ENCODE measurements around the gene ADM5.

Gene ADM5

GRCh38 chr19:49658566-49659442 is 30.6 kb upstream of the ADM5 start:
- no peak for DNase-seq

DNA sequence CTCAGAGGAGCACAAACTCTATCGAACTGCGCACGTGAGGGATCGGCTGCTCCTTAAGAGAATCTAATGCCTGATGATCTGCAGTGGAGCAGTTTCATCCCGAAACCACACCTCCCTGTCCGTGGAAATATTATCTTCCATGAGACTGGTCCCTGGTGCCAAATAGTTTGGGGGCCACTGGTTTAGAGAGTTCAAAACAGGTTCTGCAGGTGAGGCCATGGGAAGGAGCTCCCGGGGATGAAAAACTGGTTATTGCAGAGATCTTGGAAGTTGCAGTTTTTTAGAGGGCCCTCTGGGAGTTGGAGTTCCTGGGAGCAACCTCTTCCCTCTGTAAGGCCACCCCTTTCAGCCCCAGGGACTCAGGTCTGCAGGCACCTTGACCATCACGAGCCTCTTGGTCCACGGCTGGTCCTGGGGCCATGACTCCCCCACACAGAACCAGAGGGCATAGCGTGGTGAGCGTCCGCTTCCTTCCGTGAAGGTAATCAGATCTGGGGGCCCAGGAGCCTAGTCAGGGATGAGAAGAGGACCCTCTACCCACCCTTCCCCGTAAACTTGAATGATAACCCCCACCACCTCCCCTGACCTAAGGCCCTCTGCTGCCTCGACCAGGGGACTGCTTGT is 28.9 kb upstream of the ADM5 start:
- DNase-seq: no peak

DNA sequence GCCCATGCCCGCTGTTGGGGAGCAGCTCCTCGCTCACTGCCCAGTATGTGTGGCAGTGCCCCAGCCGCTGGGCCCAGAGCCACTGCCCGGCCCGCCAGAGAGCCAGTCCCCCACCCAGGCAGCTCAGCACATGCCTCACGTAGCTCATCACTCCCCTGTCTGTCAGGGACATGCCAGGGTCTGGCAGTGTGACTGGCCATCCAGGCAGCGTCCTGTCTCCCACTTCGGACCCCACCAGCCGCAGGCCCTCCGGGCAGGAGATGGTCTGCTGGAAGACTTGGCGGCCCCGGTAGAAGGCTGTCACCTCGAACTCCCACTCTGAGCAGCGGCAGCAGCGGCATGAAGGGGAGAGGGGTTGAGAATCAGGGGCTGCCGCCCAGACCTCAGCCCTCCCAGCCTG is 27.4 kb upstream of the ADM5 start:
- no peak for DNase-seq

- no peak for DNase-seq
Measured at GRCh38 chr19:49663224-49663623, 26.2 kb upstream of the ADM5 start.

DNA sequence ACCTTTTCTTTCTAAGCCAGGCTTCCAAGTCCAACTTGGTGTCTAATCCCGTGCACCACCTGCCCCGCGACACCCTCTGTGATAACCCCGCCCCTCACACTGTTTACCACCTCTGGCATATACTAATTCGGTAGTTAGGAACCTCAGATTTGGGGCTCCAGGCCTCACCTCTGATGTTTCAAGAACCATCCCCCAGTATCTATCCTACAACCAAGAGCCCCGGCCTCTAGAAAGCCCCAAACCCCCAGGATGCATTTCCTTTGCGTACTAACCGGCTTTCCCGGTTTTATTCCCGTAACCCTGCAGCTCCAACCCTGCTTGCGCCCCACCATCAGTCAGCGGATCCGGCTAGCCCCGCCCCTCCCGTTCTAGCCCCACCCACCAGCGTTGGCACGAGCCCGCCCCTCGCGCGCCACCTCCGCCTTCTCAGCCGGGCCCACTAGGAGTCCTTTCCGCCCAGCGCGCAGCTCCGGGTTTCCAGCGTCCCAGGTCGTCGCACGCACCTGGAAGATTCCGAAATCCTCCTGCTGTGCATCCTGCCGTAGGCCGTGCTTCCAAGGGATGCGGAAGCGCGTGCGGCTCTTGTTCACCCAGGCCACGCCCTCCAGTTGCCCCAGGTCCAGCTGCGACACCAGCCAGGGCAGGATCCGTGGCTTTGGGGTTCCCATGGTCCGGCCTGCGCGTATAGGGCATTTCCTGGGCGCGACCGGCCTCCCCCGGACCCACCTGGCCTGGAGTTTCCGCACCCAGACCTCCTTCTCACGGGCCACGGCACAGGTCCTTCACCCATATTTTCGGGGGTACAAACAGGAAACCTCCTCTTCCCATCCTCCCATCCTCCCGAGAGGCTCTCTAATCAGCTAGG is 25.0 kb upstream of the ADM5 start:
- peak; percentile 93 for DNase-seq

- DNase-seq: no peak
Measured at GRCh38 chr19:49665036-49665350, 24.4 kb upstream of the ADM5 start.

DNA sequence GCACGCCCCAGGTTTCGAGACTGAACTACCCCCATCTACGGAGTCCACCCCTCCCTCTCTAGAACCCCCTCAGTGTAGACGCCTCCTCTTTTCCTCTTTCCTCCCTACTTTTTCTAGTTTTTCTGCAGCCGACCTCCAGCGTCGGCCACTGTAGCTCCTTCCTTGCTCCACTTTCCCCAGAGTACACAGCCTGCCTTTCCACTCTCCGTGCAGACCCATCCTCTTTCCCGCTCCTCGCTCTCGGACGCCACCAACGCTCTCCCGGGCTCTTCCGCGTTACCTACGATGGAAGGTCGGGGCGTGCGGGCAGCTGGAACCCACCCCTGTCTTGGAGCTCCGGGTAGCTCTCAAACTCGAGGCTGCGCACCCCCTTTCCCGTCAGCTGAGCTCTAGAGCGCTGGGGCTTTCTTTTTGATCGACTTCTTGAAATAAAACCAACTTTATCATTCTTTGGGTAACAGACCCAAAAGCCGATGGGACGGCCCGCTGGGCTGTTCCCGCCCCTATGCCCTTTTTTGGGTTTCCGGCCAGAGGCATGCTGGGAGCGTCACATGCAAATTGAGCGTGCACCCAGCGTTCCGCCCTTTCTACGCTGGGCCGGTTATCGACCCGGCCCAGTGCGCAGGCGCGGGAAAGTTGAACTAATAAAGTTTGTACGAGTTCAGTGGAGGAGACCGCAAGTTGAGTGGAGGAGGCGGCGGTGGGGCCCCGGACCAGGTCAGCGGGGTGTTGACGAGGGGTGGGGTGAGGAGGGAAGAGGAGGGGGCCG is 23.9 kb upstream of the ADM5 start, which contains the start of the genes BCL2L12 and IRF3:
Gene BCL2L12 (plus strand): TSS at position 583 of the 769 bp plus-strand sequence. CDS start 760 bp downstream, outside the sequence.
Gene IRF3 (minus strand): TSS at position 507 of the 769 bp plus-strand sequence. CDS start 1,019 bp downstream, outside the sequence.
- DNase-seq: peak; percentile 99

DNA sequence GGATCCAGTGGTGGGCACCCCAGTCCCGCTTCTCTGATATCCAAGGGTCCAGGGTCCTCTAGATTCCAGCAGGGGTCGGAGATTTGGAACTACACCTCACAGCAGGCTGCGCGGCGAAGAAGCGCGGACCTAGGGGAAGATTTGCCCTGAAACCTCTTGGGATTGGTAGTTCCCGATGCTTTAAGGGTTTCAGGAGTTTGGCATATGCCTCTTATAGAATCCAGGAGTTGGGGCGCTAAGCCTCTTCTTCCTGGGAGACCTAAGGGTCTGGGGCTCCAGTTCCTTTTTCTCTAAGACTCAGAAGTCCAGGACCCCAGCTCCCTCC is 23.3 kb upstream of the ADM5 start:
- DNase-seq: no peak

- DNase-seq: no peak
Measured at GRCh38 chr19:49667473-49667872, 21.9 kb upstream of the ADM5 start.

DNA sequence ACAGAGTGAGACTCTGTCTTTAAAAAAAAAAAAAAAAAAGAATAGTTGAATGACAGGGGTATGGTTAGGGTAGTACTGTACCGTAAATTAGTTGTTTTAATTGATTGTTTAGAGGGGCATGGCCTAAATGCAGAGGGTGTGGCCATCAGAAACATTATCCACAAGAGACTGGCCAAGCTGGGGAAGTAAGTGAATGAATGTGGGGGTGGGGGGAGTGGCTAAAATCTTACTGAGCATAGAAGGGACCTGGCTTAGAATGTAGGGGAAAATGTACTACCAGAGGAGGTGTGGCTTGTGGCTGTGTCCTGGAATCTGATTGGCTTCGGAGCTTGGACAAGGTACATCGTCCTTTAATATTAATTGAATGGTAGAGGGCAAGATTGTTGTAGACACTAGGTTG is 19.9 kb upstream of the ADM5 start:
- no peak for DNase-seq

DNA sequence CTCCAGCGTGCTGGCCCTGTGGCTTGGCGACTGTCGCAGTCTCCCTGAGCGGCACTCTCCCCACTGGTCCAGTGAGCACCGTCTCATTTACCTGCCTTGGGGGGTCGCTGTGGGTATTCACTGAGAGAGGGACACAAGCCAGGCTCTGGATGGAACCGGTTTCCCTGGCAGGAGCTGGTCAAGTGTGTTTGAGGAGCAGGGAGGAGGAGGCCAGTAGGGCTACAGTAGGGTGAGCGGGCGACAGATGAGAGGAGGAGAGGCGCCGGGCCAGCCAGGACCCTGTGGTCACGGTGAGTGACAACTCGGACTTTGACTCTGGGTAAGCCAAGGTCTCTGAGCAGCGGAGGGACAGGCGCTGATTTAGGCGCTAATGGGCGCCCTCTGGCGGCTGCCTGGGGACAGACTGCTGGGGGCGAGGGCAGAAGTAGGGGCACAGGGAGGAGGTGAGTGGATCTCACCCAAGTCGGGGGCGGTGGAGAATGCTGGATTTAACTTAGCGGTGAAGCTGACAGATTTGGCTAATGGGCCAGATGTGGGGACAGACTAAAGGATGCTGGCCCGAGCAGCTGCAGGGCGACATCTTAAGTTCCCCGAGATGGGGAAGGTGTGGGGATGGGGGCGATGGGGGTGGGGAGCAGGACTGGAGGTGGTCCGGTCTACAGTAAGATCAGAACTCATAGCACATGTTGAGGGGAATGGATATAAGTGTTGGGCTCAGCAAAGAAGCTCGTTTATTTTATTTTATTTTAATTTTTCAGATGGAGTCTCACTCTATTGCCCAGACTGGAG is 17.1 kb upstream of the ADM5 start:
- DNase-seq: peak; percentile 79

DNA sequence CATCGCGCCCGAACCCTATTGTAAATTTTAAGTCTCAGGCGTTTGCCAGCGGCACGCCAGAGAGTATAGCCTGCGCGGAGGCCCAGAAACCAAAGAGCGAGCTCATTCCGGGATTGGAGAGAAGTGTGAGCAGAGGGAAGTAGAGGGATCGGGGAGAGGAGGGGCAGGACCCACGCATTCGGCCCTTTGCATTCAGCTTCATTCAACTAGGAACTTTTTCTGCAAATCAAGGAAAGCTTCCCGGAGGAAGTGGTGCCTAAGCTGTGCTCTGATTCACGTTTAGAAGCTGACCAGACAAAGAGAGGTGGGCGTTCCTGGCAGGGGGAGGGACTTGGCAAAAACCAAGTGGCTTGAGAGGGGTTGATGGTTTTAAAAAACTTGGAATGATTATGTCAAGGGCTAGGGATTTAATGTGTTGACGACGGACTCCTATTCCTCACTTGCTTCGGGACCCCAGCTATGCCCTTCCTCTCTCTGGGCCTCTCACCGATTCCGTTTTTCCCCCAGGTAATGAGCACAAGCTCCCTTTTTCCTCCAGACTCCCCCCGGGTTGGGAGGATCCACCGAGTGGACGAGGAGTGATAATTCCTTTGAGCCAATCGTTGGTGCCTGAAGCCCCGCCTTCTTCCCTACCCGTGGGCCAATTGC is 13.1 kb upstream of the ADM5 start:
- DNase-seq: no peak

DNA sequence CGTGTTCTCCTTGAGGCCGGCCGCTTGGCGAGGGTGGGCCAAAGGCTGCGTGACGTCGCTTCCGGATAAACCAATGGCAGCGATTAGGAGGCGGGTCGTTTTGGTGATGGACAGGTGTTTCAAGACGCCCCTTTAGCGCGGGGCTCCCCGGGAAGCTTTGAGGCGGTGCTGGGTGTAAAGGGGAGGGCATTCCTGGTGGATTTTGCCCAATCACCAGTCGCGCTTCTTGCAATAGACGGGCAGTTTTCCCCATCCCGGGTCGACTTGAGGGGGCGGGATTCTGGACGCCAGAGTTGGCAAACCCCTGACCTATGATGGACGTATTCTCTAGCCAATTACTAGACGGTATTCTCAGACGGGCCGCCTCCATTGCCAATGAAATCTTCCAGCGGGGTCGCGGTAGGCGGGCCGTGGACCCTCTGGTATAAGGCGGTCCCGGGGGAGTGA is 12.6 kb upstream of the ADM5 start:
- DNase-seq: peak; percentile 97

GRCh38 chr19:49677231-49677900 is 12.0 kb upstream of the ADM5 start, which contains the start of gene PRMT1:
Gene PRMT1, plus strand, starts transcription at chr19:49677271. Its CDS starts 10 bp downstream, at chr19:49677281.
- DNase-seq: peak; percentile 57

DNA sequence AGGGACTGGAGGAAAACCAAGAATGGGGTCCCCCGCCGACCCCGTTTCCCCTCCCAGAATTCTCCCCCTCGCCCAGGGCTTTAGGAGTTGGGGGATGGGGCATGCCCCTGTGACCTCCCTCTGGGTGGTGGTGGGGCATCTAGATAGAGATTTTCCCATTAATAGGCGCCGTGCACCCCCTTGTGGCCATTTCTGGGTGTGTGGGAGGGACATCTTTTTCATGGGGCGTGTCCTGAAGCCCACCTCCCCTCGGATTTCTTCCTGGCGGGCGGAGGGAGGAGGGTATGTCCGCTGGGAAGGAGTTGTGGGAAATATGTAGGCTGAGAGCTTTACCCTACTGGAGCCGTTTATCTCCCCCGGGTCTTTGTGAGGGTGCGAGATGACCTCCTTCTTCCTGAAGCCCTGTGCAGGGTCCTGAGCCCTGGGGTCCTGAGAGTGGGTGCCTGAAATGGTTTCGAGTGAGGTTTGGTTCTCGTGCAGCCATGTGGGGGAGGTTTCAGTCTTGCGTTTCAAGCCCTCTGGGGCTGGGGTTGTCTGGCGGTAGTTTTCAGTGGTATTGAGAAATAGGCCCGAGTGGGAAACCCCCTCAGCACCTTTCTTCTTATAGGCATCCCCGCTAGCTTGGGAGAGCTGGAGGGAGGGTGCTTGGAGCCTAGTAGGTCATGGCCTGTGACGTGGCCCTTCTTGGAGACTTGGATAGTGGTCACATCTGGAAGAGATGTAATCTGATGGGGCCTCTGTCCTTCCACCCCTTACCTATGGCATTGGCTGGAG is 11.3 kb upstream of the ADM5 start:
- DNase-seq: peak; percentile 81

DNA sequence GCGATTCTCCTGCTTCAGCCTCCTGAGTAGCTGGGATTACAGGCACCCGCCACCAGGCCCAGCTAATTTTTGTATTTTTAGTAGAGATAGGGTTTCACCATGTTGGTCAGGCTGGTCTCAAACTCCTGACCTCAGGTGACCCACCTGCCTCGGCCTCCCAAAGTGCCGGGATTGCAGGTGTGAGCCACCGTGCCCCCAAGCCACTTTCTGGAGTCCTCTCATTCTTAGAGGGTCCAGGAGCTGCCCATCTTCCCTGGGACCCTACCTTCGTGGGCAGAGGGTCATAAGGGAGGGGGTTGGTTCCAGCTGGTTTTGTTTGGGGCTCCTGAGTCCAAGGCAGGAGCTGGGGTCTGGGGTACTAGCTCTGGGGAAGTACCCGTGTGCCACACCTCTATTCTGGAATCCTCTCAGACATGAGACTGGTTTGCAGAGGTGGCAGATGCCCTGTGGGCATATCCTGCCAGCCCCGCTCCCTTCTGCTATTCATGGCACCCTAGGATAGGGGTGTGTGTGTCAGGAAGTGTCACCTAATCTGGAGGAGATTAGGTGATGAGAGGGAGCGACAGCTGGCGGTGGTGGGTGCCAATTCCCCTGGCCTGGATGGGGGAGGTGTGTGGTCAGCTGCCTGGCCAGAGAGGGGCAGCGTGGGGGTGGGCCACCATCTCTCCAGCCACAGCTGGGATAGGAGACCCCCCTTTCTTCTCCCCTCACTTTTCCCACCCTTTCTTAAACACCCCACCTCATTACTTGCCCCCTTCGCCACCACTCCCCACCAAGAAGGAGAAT is 10.2 kb upstream of the ADM5 start:
- DNase-seq: no peak

- no peak for DNase-seq
Measured at GRCh38 chr19:49679771-49680413, 9.5 kb upstream of the ADM5 start.

All from stimulated activated CD4-positive, alpha-beta T cell treated with anti-CD3 and anti-CD28 coated beads, Interleukin-4, amount 100 ng/mL, for 1 hour (primary cell).